ENCODE measurements around the gene MTG2.
A peak's percentile ranks its signal among the peaks of the same experiment; 100 is the strongest.

MTG2 gene

GRCh38 chr20:62208061-62208794, 25.4 kb downstream of the MTG2 start:
- DNase-seq, result no peak

GRCh38 chr20:62208795-62209755, 26.2 kb downstream of the MTG2 start:
- DNase-seq, result no peak

GRCh38 chr20:62209850-62210495, 27.1 kb downstream of the MTG2 start:
- no peak for DNase-seq

GRCh38 chr20:62210496-62210855, 27.6 kb downstream of the MTG2 start:
- DNase-seq, result no peak

GRCh38 chr20:62211216-62211615, 28.4 kb downstream of the MTG2 start:
- DNase-seq, result no peak

GRCh38 chr20:62211769-62212288, 29.0 kb downstream of the MTG2 start:
- no peak for DNase-seq

GRCh38 chr20:62212299-62212698, 29.5 kb downstream of the MTG2 start:
- no peak for DNase-seq

- no peak for DNase-seq
Observed at GRCh38 chr20:62214067-62214466, 31.2 kb downstream of the MTG2 start.

- DNase-seq, result no peak
Observed at GRCh38 chr20:62215020-62215990, 32.5 kb downstream of the MTG2 start.

GRCh38 chr20:62215991-62216635, 33.3 kb downstream of the MTG2 start:
- DNase-seq, result no peak

- no peak for DNase-seq
Observed at GRCh38 chr20:62216636-62217566, 34.1 kb downstream of the MTG2 start.

GRCh38 chr20:62217913-62218773, 35.3 kb downstream of the MTG2 start:
- no peak for DNase-seq

GRCh38 chr20:62219101-62219991, 36.5 kb downstream of the MTG2 start:
- DNase-seq, result no peak

GRCh38 chr20:62219992-62220665, 37.3 kb downstream of the MTG2 start, which contains the start of gene HRH3:
Gene HRH3, minus strand, starts transcription at chr20:62220278. Its CDS starts 308 bp downstream, at chr20:62219970.
- DNase-seq, result peak; percentile 54

GRCh38 chr20:62220666-62221568, 38.1 kb downstream of the MTG2 start:
- DNase-seq, result no peak

GRCh38 chr20:62222266-62222850, 39.5 kb downstream of the MTG2 start:
- no peak for DNase-seq
